ENCODE data around the gene PTPRN2. TPM values are rescaled to one million over a fixed set of nuclear protein-coding genes. Genes with fewer than 3 reads are reported as not detected.

PTPRN2 gene
- total RNA-seq, 5 donors from 2014 or later (not counting 1 experiment from before 2014, with no cell fraction given): 0.60 to 1.7 (median 0.82) TPM

DNA sequence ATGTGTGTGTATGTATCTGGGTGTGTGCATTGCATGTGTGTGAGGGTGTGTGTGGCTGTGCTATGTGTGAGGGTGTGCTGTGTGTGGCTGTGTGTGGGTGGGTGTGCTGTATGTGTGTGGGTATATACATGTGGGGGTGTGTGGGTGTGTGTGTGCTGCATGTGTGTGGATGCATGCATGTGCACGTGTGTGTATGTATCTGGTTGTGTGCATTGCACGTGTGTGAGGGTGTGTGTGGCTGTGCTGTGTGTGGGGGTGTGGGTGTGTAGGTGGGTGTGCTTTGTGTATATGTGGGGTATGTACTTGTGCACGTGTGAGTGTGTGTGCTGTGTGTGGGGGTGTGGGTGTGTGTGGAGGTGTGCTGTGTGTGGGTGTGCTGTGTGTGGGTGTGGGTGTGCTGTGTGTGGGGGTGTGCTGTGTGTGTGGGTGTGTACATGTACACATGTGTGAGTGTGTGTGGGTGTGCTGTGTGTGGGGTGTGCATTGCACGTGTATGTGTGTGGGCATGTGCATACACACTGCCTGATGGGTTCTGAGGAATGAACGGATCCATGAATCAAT, 579.8 kb downstream of the PTPRN2 start:
- POLR2A ChIA-PET: no interaction called here
- CTCF ChIA-PET: no interaction called here
- H3K27ac Mint-ChIP-seq: peak overlapping the region in 1 of 2 donors; percentile 4
- Histone ChIP-seq H3K36me3 (ENCODE audit: control insufficient read depth in 2 of 2, extremely low read depth in 1 of 2, insufficient read depth in 1 of 2, low read length in 1 of 2) (no peaks in the 10 kb centered on the region), H3K27me3 (replicated peaks in 1 of 2; ENCODE audit: control insufficient read depth in 2 of 2, extremely low read depth in 1 of 2, insufficient read depth in 2 of 2, low read length in 1 of 2) (no peaks in the 10 kb centered on the region), H3K4me3 (ENCODE audit: control insufficient read depth in 1 of 2, extremely low read depth in 1 of 2, low read length in 1 of 2) (no peak overlapping the region), H3K27ac (ENCODE audit: low read length) (no peak overlapping the region), H3K9me3 (no peaks in the 10 kb centered on the region), H3K4me1 (ENCODE audit: control insufficient read depth in 1 of 2, extremely low read depth in 1 of 2, insufficient read depth in 2 of 2, low read length in 2 of 2) (no peaks in the 10 kb centered on the region)
- ATAC-seq (replicated peaks in 1 of 4) (peak in 1 of 4 experiments; percentile 23), DNase-seq (no peak)
- H3K4me3 Mint-ChIP-seq: no peak overlapping the region
- no peaks in the 10 kb centered on the region for H3K9me3 Mint-ChIP-seq
- no peaks in the 10 kb centered on the region for H3K36me3 Mint-ChIP-seq
- peaks cover 10 to 16% (median 14%) of the 10 kb centered on the region in 3 donors for H3K4me1 Mint-ChIP-seq
- 73% methylated on average over 3 of the region's 5 CpGs for WGBS (ENCODE audit: insufficient coverage)
- no peaks in the 10 kb centered on the region for H3K27me3 Mint-ChIP-seq

DNA sequence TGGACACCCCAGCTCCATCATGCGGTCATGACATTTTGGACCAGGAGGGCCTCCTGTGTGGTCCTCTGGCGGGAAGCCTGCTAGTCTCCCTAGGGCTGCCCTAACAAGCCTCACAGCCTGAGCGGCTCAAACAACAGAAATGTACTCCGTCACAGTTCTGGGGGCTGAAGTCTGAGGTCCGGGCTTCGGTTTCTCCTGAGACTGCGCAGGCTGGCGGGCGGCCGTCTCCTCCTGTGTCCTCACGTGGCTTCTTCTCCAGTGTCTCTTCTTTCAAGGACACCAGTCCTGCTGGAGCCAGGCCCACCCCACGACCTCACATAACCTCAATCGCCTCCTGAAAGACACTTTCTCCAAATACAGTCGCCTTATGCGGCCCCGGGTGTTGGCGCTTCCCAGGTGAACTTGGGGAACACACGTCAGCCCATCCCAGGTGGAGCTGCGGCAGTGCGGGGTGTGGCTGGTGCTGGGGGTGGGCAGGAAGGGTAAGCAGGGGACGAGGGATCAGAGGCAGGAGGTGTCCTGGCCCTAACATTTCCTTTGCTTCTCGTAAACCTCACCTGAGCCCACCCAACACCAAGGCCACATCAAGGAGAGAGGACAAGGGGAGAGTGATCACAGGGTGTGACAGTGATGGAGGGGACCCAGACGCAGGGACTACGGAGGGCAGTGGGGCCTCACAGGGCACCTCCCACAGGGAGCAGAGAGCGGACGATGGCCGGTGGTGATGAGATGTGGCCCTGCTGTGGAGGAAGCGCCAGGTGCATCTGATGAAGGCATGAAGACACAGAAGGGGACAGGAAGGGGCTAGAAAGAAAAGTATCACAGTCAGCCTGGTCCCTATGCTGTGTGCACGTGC, 580.6 kb downstream of the PTPRN2 start:
- H3K4me1 ChIP-seq (ENCODE audit: control insufficient read depth in 1 of 2, extremely low read depth in 1 of 2, insufficient read depth in 2 of 2, low read length in 2 of 2): no peaks in the 10 kb centered on the region
- no peaks in the 10 kb centered on the region for H3K9me3 Mint-ChIP-seq
- H3K27me3 ChIP-seq (replicated peaks in 1 of 2; ENCODE audit: control insufficient read depth in 2 of 2, extremely low read depth in 1 of 2, insufficient read depth in 2 of 2, low read length in 1 of 2): no peaks in the 10 kb centered on the region
- H3K4me3 Mint-ChIP-seq: no peak overlapping the region
- H3K36me3 Mint-ChIP-seq: no peaks in the 10 kb centered on the region
- H3K4me3 ChIP-seq (ENCODE audit: control insufficient read depth in 1 of 2, extremely low read depth in 1 of 2, low read length in 1 of 2): no peak overlapping the region
- H3K36me3 ChIP-seq (ENCODE audit: control insufficient read depth in 2 of 2, extremely low read depth in 1 of 2, insufficient read depth in 1 of 2, low read length in 1 of 2): no peaks in the 10 kb centered on the region
- no peaks in the 10 kb centered on the region for H3K9me3 ChIP-seq
- ChIA-PET POLR2A (no interaction called here), CTCF (no interaction called here)
- WGBS (ENCODE audit: insufficient coverage): 84% methylated on average over 18 of the region's 29 CpGs
- peak overlapping the region in 1 of 2 donors; percentile 4 for H3K27ac Mint-ChIP-seq
- ATAC-seq (replicated peaks in 1 of 4) (no peak), DNase-seq (no peak)
- H3K4me1 Mint-ChIP-seq: peaks cover 10 to 14% (median 14%) of the 10 kb centered on the region in 3 donors
- H3K27me3 Mint-ChIP-seq: no peaks in the 10 kb centered on the region
- H3K27ac ChIP-seq (ENCODE audit: low read length): no peak overlapping the region

DNA sequence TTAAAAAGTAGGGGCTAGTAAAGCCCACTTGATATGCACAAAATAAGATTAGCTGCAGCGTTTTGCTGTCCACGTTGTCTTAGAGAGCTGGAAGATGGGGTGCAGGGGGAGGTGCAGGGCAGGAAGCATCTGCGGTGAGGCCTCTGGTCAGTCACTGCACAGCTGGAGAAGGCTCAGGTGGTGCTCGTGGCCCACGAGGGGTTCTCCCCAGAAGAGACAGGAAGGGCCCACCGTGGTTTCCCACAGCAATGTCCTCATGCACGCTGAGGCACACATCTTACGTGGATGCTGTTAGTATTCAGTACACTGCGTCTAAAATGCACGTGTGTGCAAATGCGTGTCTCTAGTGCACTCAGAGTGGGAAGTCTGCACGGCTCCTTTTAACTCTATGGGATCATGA, 582.1 kb downstream of the PTPRN2 start:
- H3K36me3 Mint-ChIP-seq: no peaks in the 10 kb centered on the region
- WGBS (ENCODE audit: insufficient coverage): 41% methylated on average over 11 of the region's 12 CpGs
- ATAC-seq (replicated peaks in 1 of 4) (no peak), DNase-seq (no peak)
- no peaks in the 10 kb centered on the region for H3K9me3 Mint-ChIP-seq
- Histone ChIP-seq H3K27me3 (replicated peaks in 1 of 2; ENCODE audit: control insufficient read depth in 2 of 2, extremely low read depth in 1 of 2, insufficient read depth in 2 of 2, low read length in 1 of 2) (peaks cover 0 to 4% of the 10 kb centered on the region in 2 experiments), H3K9me3 (no peaks in the 10 kb centered on the region), H3K27ac (ENCODE audit: low read length) (no peak overlapping the region), H3K4me1 (ENCODE audit: control insufficient read depth in 1 of 2, extremely low read depth in 1 of 2, insufficient read depth in 2 of 2, low read length in 2 of 2) (no peaks in the 10 kb centered on the region), H3K4me3 (ENCODE audit: control insufficient read depth in 1 of 2, extremely low read depth in 1 of 2, low read length in 1 of 2) (no peak overlapping the region), H3K36me3 (ENCODE audit: control insufficient read depth in 2 of 2, extremely low read depth in 1 of 2, insufficient read depth in 1 of 2, low read length in 1 of 2) (no peaks in the 10 kb centered on the region)
- CTCF ChIA-PET: no interaction called here
- no peaks in the 10 kb centered on the region for H3K27me3 Mint-ChIP-seq
- H3K27ac Mint-ChIP-seq: no peak overlapping the region
- POLR2A ChIA-PET: no interaction called here
- peaks cover 0 to 2% (median 0%) of the 10 kb centered on the region in 3 donors for H3K4me1 Mint-ChIP-seq
- no peak overlapping the region for H3K4me3 Mint-ChIP-seq

DNA sequence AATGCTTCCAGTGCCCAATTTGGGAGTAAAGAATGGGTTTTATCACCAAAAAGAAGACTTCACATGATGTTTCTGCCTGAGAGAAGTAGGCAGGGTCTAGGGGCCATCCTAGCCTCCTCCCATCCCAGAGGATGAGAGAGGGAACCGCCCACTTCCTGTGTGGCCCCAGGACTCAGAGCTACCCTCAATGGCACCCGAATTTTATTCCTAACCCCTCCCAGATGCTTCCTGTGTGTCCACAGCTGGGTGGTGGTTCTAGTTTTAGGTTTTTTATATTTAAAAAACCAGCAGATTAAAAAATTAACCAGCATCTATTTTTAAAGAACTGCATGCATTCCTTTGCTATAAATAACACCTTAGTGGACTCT, 583.5 kb downstream of the PTPRN2 start:
- Histone ChIP-seq H3K4me3 (ENCODE audit: control insufficient read depth in 1 of 2, extremely low read depth in 1 of 2, low read length in 1 of 2) (no peak overlapping the region), H3K27me3 (replicated peaks in 1 of 2; ENCODE audit: control insufficient read depth in 2 of 2, extremely low read depth in 1 of 2, insufficient read depth in 2 of 2, low read length in 1 of 2) (peaks cover 0 to 4% of the 10 kb centered on the region in 2 experiments), H3K4me1 (ENCODE audit: control insufficient read depth in 1 of 2, extremely low read depth in 1 of 2, insufficient read depth in 2 of 2, low read length in 2 of 2) (no peaks in the 10 kb centered on the region), H3K9me3 (no peaks in the 10 kb centered on the region), H3K36me3 (ENCODE audit: control insufficient read depth in 2 of 2, extremely low read depth in 1 of 2, insufficient read depth in 1 of 2, low read length in 1 of 2) (no peaks in the 10 kb centered on the region), H3K27ac (ENCODE audit: low read length) (no peak overlapping the region)
- DNase-seq: no peak
- Mint-ChIP-seq H3K27me3 (no peaks in the 10 kb centered on the region), H3K36me3 (no peaks in the 10 kb centered on the region), H3K27ac (no peak overlapping the region), H3K9me3 (no peaks in the 10 kb centered on the region), H3K4me1 (no peaks in the 10 kb centered on the region), H3K4me3 (no peak overlapping the region)
- no peak for ATAC-seq (replicated peaks in 1 of 4)
- no CpG with 5 or more reads among the region's 2 CpGs for WGBS (ENCODE audit: insufficient coverage)
- POLR2A ChIA-PET: no interaction called here
- CTCF ChIA-PET: no interaction called here

DNA sequence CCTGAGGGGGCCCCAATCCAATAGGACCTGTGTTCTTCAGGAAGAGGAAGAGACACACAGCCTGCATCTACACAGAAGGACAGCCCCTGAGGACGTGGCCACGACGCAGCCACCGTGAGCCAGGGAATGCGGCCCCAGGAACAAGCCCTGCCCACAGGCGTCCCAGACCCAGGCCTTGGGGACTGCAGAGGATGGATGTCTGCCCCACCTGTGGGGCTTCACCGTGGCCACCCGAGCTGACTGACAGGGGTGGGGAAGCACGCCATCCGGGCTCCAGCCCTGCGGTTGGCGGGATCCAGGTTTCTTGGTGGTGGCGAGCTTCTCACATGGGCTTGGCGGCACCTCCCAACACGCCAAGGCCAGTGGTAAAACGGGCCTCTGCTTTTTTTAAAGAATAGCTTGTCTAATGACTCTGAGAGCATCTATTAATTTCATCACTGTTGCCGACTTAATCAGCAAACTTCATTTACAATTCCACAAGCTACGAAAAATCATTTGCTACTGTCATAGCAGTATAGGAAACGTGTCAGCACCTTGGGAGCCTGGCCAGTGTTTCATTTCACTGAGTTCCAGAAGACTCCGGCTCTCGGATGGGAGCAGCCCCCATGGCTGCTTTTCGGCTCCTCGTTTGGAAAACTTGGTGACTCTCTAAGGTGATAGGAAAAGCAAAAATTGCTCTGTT, 584.0 kb downstream of the PTPRN2 start:
- no peak overlapping the region for H3K27ac Mint-ChIP-seq
- peaks cover 0 to 4% of the 10 kb centered on the region in 2 experiments for H3K27me3 ChIP-seq (replicated peaks in 1 of 2; ENCODE audit: control insufficient read depth in 2 of 2, extremely low read depth in 1 of 2, insufficient read depth in 2 of 2, low read length in 1 of 2)
- H3K4me3 Mint-ChIP-seq: no peak overlapping the region
- H3K27me3 Mint-ChIP-seq: no peaks in the 10 kb centered on the region
- ATAC-seq (replicated peaks in 1 of 4) (no peak), DNase-seq (no peak)
- no peaks in the 10 kb centered on the region for H3K9me3 Mint-ChIP-seq
- H3K4me1 ChIP-seq (ENCODE audit: control insufficient read depth in 1 of 2, extremely low read depth in 1 of 2, insufficient read depth in 2 of 2, low read length in 2 of 2): no peaks in the 10 kb centered on the region
- no peaks in the 10 kb centered on the region for H3K36me3 ChIP-seq (ENCODE audit: control insufficient read depth in 2 of 2, extremely low read depth in 1 of 2, insufficient read depth in 1 of 2, low read length in 1 of 2)
- H3K9me3 ChIP-seq: no peaks in the 10 kb centered on the region
- no peaks in the 10 kb centered on the region for H3K4me1 Mint-ChIP-seq
- no peak overlapping the region for H3K4me3 ChIP-seq (ENCODE audit: control insufficient read depth in 1 of 2, extremely low read depth in 1 of 2, low read length in 1 of 2)
- H3K27ac ChIP-seq (ENCODE audit: low read length): no peak overlapping the region
- ChIA-PET CTCF (no interaction called here), POLR2A (interaction anchor here in 1 of 2 donors (0.5 kb wide), 1 partner anchor 17 kb away, joined by 7 read pairs; no protein-coding TSS in a partner anchor)
- H3K36me3 Mint-ChIP-seq: no peaks in the 10 kb centered on the region
- 86% methylated on average over 22 of the region's 23 CpGs for WGBS (ENCODE audit: insufficient coverage)

DNA sequence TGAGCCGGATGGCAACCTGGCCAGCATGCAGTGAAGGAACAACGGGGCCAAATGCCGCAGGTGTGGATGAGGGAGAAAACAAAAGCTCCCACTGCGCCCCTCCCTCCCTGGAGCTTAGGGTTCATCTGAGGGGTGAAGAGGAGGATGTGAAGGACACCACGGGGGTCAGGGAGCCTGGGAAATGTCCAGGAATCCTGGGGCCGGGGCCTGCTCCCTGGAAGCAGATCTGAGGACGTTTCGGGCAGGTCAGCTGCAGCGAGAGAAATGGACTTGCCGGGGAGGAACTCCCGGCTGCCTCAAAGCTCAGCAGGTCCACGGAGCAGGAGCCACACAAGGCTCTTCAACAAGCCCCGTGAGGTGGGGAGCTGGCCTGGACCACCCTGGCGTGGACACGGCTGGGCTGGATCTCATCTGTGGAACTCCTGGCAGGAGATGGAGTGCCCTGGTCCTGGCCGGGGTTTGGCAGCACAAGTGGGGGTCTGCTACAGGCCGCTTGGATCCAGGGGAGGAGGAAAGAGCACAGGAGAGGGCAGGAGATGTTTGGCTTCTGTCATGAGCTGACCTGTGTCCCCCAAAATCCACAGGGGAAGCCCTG, 585.0 kb downstream of the PTPRN2 start:
- H3K9me3 ChIP-seq: no peaks in the 10 kb centered on the region
- Mint-ChIP-seq H3K36me3 (no peaks in the 10 kb centered on the region), H3K4me3 (no peak overlapping the region), H3K27me3 (no peaks in the 10 kb centered on the region), H3K4me1 (no peaks in the 10 kb centered on the region), H3K27ac (no peak overlapping the region), H3K9me3 (no peaks in the 10 kb centered on the region)
- no peak overlapping the region for H3K4me3 ChIP-seq (ENCODE audit: control insufficient read depth in 1 of 2, extremely low read depth in 1 of 2, low read length in 1 of 2)
- no peaks in the 10 kb centered on the region for H3K4me1 ChIP-seq (ENCODE audit: control insufficient read depth in 1 of 2, extremely low read depth in 1 of 2, insufficient read depth in 2 of 2, low read length in 2 of 2)
- H3K27me3 ChIP-seq (replicated peaks in 1 of 2; ENCODE audit: control insufficient read depth in 2 of 2, extremely low read depth in 1 of 2, insufficient read depth in 2 of 2, low read length in 1 of 2): peaks cover 0 to 4% of the 10 kb centered on the region in 2 experiments
- no peak overlapping the region for H3K27ac ChIP-seq (ENCODE audit: low read length)
- ChIA-PET CTCF (no interaction called here), POLR2A (no interaction called here)
- ATAC-seq (replicated peaks in 1 of 4) (no peak), DNase-seq (no peak)
- WGBS (ENCODE audit: insufficient coverage): 90% methylated on average over 16 of the region's 17 CpGs
- H3K36me3 ChIP-seq (ENCODE audit: control insufficient read depth in 2 of 2, extremely low read depth in 1 of 2, insufficient read depth in 1 of 2, low read length in 1 of 2): no peaks in the 10 kb centered on the region
